H1 (cell line): ENCODE data around the gene CCDC24. TPM values are rescaled to one million over a fixed set of nuclear protein-coding genes. Genes with fewer than 3 reads are reported as not detected.

ENCODE experiments used
- CTCF ChIA-PET: fragments of 300-600 bp; sonication (Branson Sonifier 250); formaldehyde crosslinking; loops from one replicate; lab custom pipeline; 2021; ENCODE audit not compliant: partially characterized antibody; lab: Charles Lee
- POLR2A ChIA-PET: fragments of 300-600 bp; sonication (Branson Sonifier 250); formaldehyde crosslinking; loops from one replicate; lab custom pipeline; 2021; ENCODE audit warnings: inconsistent platforms; ENCODE audit not compliant: partially characterized antibody; lab: Charles Lee
- DNase-seq, 2 experiments: peaks; one replicate each; pipeline versions ENCODE4 v3.0.0 to v3.0.0-alpha.2; 2010 to 2022; ENCODE audit warnings: low spot score in 2 of 2, low read depth in 1 of 2, mixed read lengths in 1 of 2
- FAIRE-seq: peaks from 2 replicates; lab custom pipeline; 2011; peaks lifted over from hg19 to GRCh38; lab: Jason Lieb, UNC
- H2AFZ ChIP-seq: 2 replicates; pipeline ENCODE4 v1.8.1; 2012; ENCODE audit warnings: low read length, inconsistent platforms
- H2AK5ac ChIP-seq: 2 replicates; pipeline ENCODE4 v1.6.1; 2013; ENCODE audit warnings: low read depth, low read length
- H2BK120ac ChIP-seq: replicated peaks from 2 replicates; pipeline ENCODE3; 2013; ENCODE audit warnings: low read depth, low read length, inconsistent platforms
- H2BK12ac ChIP-seq: 2 replicates; pipeline ENCODE4 v1.6.1; 2013; ENCODE audit warnings: low read depth, low read length
- H2BK15ac ChIP-seq: 2 replicates; pipeline ENCODE4 v1.6.1; 2013; ENCODE audit warnings: low read length
- H2BK20ac ChIP-seq: 2 replicates; pipeline ENCODE4 v1.6.1; 2013; ENCODE audit warnings: low read length
- H2BK5ac ChIP-seq: 2 replicates; pipeline ENCODE4 v1.6.1; 2013; ENCODE audit warnings: low read depth, low read length
- H3K14ac ChIP-seq: 2 replicates; pipeline ENCODE4 v1.6.1; 2013; ENCODE audit warnings: inconsistent platforms; ENCODE audit not compliant: insufficient read length
- H3K18ac ChIP-seq: 2 replicates; pipeline ENCODE4 v1.6.1; 2013; ENCODE audit warnings: low read length; ENCODE audit errors: extremely low read depth
- H3K23ac ChIP-seq: 2 replicates; pipeline ENCODE4 v1.6.1; 2013; ENCODE audit warnings: inconsistent platforms; ENCODE audit not compliant: insufficient read length
- H3K23me2 ChIP-seq: 2 replicates; pipeline ENCODE4 v1.6.1; 2013; ENCODE audit warnings: low read depth, low read length
- H3K27ac ChIP-seq: 2 replicates; pipeline ENCODE4 v1.6.1; 2011; ENCODE audit warnings: low read depth, low read length, inconsistent platforms
- H3K27me3 ChIP-seq, 4 experiments: replicated peaks in 1 of 4; 1 replicate in 1 of 4; 2 replicates in 3 of 4; pipeline versions ENCODE4 v1.6.1 to v1.8.1; 2011 to 2013; ENCODE audit warnings: low read length in 3 of 4, mild to moderate bottlenecking in 3 of 4, inconsistent platforms in 2 of 4, mixed read lengths in 2 of 4, moderate library complexity in 1 of 4; ENCODE audit not compliant: control insufficient read depth in 3 of 4, insufficient read depth in 3 of 4; ENCODE audit errors: extremely low read depth in 1 of 4
- H3K36me3 ChIP-seq, 4 experiments: 2 replicates each; pipeline versions ENCODE4 v1.6.1 to v1.8.1; 2011 to 2013; ENCODE audit warnings: mild to moderate bottlenecking in 4 of 4, low read length in 3 of 4, moderate library complexity in 2 of 4, control low read depth in 1 of 4, inconsistent platforms in 1 of 4; ENCODE audit not compliant: insufficient read depth in 4 of 4, control insufficient read depth in 2 of 4
- H3K4ac ChIP-seq: replicated peaks from 2 replicates; pipeline ENCODE3; 2013; ENCODE audit warnings: low read length, low read depth, mixed read lengths, inconsistent platforms; ENCODE audit not compliant: insufficient read length
- H3K4me1 ChIP-seq, 4 experiments: replicated peaks in 1 of 4; 1 replicate in 1 of 4; 2 replicates in 3 of 4; pipeline versions ENCODE4 v1.6.1 to v1.8.1; 2011 to 2013; ENCODE audit warnings: low read length in 3 of 4, inconsistent platforms in 2 of 4, mixed read lengths in 1 of 4; ENCODE audit not compliant: insufficient read depth in 4 of 4, control insufficient read depth in 3 of 4
- H3K4me2 ChIP-seq, 2 experiments: 2 replicates each; pipeline versions ENCODE4 v1.6.1 to v1.8.1; 2011 to 2013; ENCODE audit warnings: low read depth in 2 of 2, low read length in 2 of 2, control low read depth in 1 of 2, inconsistent platforms in 1 of 2, mild to moderate bottlenecking in 1 of 2; ENCODE audit not compliant: insufficient read depth in 1 of 2
- H3K4me3 ChIP-seq, 4 experiments: fragments of 200-600, 300-600 bp in 1 of 4; sonication (generic), shearing (Covaris generic), sonication (Bioruptor Twin) in 1 of 4; 2 replicates each; pipeline versions ENCODE4 v1.5.1 to v1.8.1; 2011 to 2016; ENCODE audit warnings: low read length in 4 of 4, low read depth in 3 of 4, control low read depth in 2 of 4, inconsistent platforms in 2 of 4, mild to moderate bottlenecking in 2 of 4, mixed read lengths in 1 of 4, moderate library complexity in 1 of 4; ENCODE audit not compliant: insufficient read depth in 2 of 4; ENCODE audit errors: extremely low read depth in 1 of 4
- H3K56ac ChIP-seq: replicated peaks from 2 replicates; pipeline ENCODE3; 2013; ENCODE audit warnings: low read depth, mild to moderate bottlenecking, mixed read lengths, low read length, inconsistent platforms; ENCODE audit not compliant: insufficient read length
- H3K79me1 ChIP-seq: 2 replicates; pipeline ENCODE4 v1.6.1; 2013; ENCODE audit warnings: low read depth, low read length, control low read depth
- H3K79me2 ChIP-seq, 2 experiments: 2 replicates each; pipeline versions ENCODE4 v1.6.1 to v1.8.1; 2012 to 2013; ENCODE audit warnings: low read length in 2 of 2, mild to moderate bottlenecking in 2 of 2, inconsistent platforms in 1 of 2; ENCODE audit not compliant: insufficient read depth in 2 of 2, control insufficient read depth in 1 of 2
- H3K9ac ChIP-seq, 4 experiments: replicated peaks in 1 of 4; 1 replicate in 1 of 4; 2 replicates in 3 of 4; pipeline versions ENCODE4 v1.6.1 to v1.8.1; 2011 to 2013; ENCODE audit warnings: low read depth in 3 of 4, low read length in 3 of 4, control low read depth in 2 of 4, mild to moderate bottlenecking in 2 of 4, moderate library complexity in 2 of 4, inconsistent platforms in 1 of 4; ENCODE audit errors: extremely low read depth in 1 of 4
- H3K9me3 ChIP-seq, 2 experiments: 2 replicates each; pipeline versions ENCODE4 v1.6.1 to v1.8.1; 2012 to 2013; ENCODE audit warnings: mild to moderate bottlenecking in 2 of 2, moderate library complexity in 2 of 2, control low read depth in 1 of 2, inconsistent platforms in 1 of 2, low read depth in 1 of 2, low read length in 1 of 2, mixed read lengths in 1 of 2; ENCODE audit not compliant: insufficient read depth in 2 of 2
- H4K20me1 ChIP-seq, 2 experiments: replicated peaks in 1 of 2; 2 replicates each; pipeline versions ENCODE3 to v1.8.1; 2011 to 2013; ENCODE audit warnings: inconsistent platforms in 2 of 2, low read length in 2 of 2, mild to moderate bottlenecking in 1 of 2; ENCODE audit not compliant: insufficient read depth in 2 of 2, control insufficient read depth in 1 of 2
- H4K5ac ChIP-seq: 2 replicates; pipeline ENCODE4 v1.6.1; 2013; ENCODE audit warnings: low read length, low read depth, mixed read lengths, inconsistent platforms; ENCODE audit not compliant: insufficient read length
- H4K8ac ChIP-seq: 2 replicates; pipeline ENCODE4 v1.8.0; 2013; ENCODE audit warnings: mild to moderate bottlenecking, moderate library complexity, low read length, inconsistent platforms; ENCODE audit not compliant: insufficient read depth; ENCODE audit errors: extremely low read depth
- H4K91ac ChIP-seq: replicated peaks from 2 replicates; pipeline ENCODE3; 2013; ENCODE audit warnings: low read length, mixed read lengths, inconsistent platforms; ENCODE audit not compliant: insufficient read length
- ASH2L ChIP-seq: fragments of 200-600, 300-600 bp; sonication (generic); IDR thresholded peaks from one replicate; pipeline ENCODE4 v1.7.1; 2017; ENCODE audit warnings: low read length
- ATF2 ChIP-seq: IDR thresholded peaks from 2 replicates; pipeline ENCODE4 v1.6.1; 2012; ENCODE audit warnings: low read length, inconsistent platforms
- ATF3 ChIP-seq: IDR thresholded peaks from 2 replicates; pipeline ENCODE4 v1.6.1; 2011; ENCODE audit warnings: low read depth, mild to moderate bottlenecking, low read length; ENCODE audit not compliant: insufficient read depth
- BRCA1 ChIP-seq: IDR thresholded peaks from 2 replicates; pipeline ENCODE4 v1.6.1; 2012; ENCODE audit warnings: low read depth, low read length, improper control_type of control experiment
- EGR1 ChIP-seq: IDR thresholded peaks from 2 replicates; pipeline ENCODE4 v1.6.1; 2011; ENCODE audit warnings: low read depth, low read length, borderline replicate concordance
- EP300 ChIP-seq, 2 experiments: IDR thresholded peaks; 1 replicate in 1 of 2; 2 replicates in 1 of 2; pipeline ENCODE4 v1.6.1; 2011 to 2012; ENCODE audit warnings: low read depth in 2 of 2, low read length in 2 of 2, mild to moderate bottlenecking in 2 of 2, borderline replicate concordance in 1 of 2, inconsistent platforms in 1 of 2, moderate library complexity in 1 of 2
- GABPA ChIP-seq: IDR thresholded peaks from 2 replicates; pipeline ENCODE4 v1.6.1; 2011; ENCODE audit warnings: mild to moderate bottlenecking, low read length, moderate library complexity, borderline replicate concordance; ENCODE audit not compliant: insufficient read depth
- HDAC6 ChIP-seq: IDR thresholded peaks from one replicate; pipeline ENCODE4 v1.7.1; 2012; ENCODE audit warnings: low read depth, mild to moderate bottlenecking, inconsistent platforms, low read length, moderate library complexity
- POU5F1 ChIP-seq: IDR thresholded peaks from 2 replicates; pipeline ENCODE4 v1.6.1; 2011; ENCODE audit warnings: low read depth, mild to moderate bottlenecking, low read length, moderate library complexity
- USF2 ChIP-seq: IDR thresholded peaks from 2 replicates; pipeline ENCODE4 v1.6.1; 2011; ENCODE audit warnings: low read length, improper control_type of control experiment
- WGBS, 2 experiments: shearing (Covaris generic) in 1 of 2; methylation state at CpG; one replicate each; pipeline versions ENCODE4 v1.1.6 to v1.1.7; 2013 to 2015; ENCODE audit warnings: low lambda C conversion rate in 2 of 2, mixed read lengths in 2 of 2, inconsistent platforms in 1 of 2, low coverage in 1 of 2, missing lambda C conversion rate in 1 of 2; ENCODE audit not compliant: insufficient replicate concordance in 2 of 2, insufficient coverage in 1 of 2, insufficient read length in 1 of 2; ENCODE audit errors: extremely low coverage in 1 of 2, missing lambda C conversion rate in 1 of 2; 5-methylcytosine and 5-hydroxymethylcytosine counted together
- polyA plus RNA-seq, 7 experiments: library from polyadenylated mRNA; depleted of rRNA in 3 of 7; stranded (reverse) in 5 of 7; unstranded in 2 of 7; fragments of >200 nt in 5 of 7; fragments of 200-250 nt in 2 of 7; gene quantifications; 1 replicate in 5 of 7; 2 replicates in 1 of 7; 4 replicates in 1 of 7; pipeline versions ENCODE4 v1.2.1 to v1.2.3, GENCODE V29; 2011 to 2013; ENCODE audit warnings: missing spikeins in 2 of 7, mixed read lengths in 2 of 7
- total RNA-seq: library from RNA; stranded (reverse); fragmentation: NEBNext Ultra II Directional; extraction: Animal tissue kit (Norgen Biotek cat#: 25700); gene quantifications from 2 replicates; pipeline ENCODE4 v1.2.1, GENCODE V29; 2021

CCDC24 gene
- total and polyA plus RNA-seq, 2 of the 8 experiments (the other 6 are each of a cell fraction or from before 2014, with no cell fraction given): 11.2 to 11.4 TPM

GRCh38 chr1:44015206-44015605 lies 23.8 kb downstream of the CCDC24 start:
- no peak overlapping the region for H3K27ac ChIP-seq
- no peaks in the 10 kb centered on the region for H3K9me3 ChIP-seq
- no peak overlapping the region for H3K9ac ChIP-seq
- H2AK5ac ChIP-seq: no peak overlapping the region
- H3K79me2 ChIP-seq: no peaks in the 10 kb centered on the region
- no peak overlapping the region for H3K4ac ChIP-seq
- no peak overlapping the region for H3K14ac ChIP-seq
- no peak overlapping the region for H2BK12ac ChIP-seq
- H2BK20ac ChIP-seq: no peak overlapping the region
- no peaks in the 10 kb centered on the region; a peak in 3 of 8 replicates for H3K36me3 ChIP-seq
- no peak overlapping the region for H3K18ac ChIP-seq
- no peaks in the 10 kb centered on the region for H3K23me2 ChIP-seq
- no peaks in the 10 kb centered on the region for H3K27me3 ChIP-seq
- CTCF ChIA-PET: interaction anchor here (0.8 to 16.6 kb wide), 9 partner anchors 12 to 249 kb away, joined by 3 to 252 read pairs (median 5); partner anchors contain the start of gene SLC6A9
- no peak overlapping the region for H4K91ac ChIP-seq
- H4K5ac ChIP-seq: no peak overlapping the region
- no peak overlapping the region for H3K4me2 ChIP-seq
- H3K79me1 ChIP-seq: 0 out of 2 replicates have a peak, but pooled peaks cover 3% of the 10 kb centered on the region
- H3K23ac ChIP-seq: no peak overlapping the region
- no peak for FAIRE-seq
- no peak overlapping the region for H2AFZ ChIP-seq
- no peak overlapping the region for H3K56ac ChIP-seq
- no peak overlapping the region for H2BK5ac ChIP-seq
- POLR2A ChIA-PET: interaction anchor here (1.4 to 27.1 kb wide), 4 partner anchors 5 to 23 kb away, joined by 3 to 544 read pairs (median 278); partner anchors contain the start of gene SLC6A9
- no peak overlapping the region for H2BK120ac ChIP-seq
- no peak overlapping the region for H2BK15ac ChIP-seq
- WGBS, 2 experiments: 75% methylated on average over 3 of the region's 3 CpGs; no CpG with 5 or more reads in 1 of the 2 experiments
- H3K4me1 ChIP-seq: peaks cover 0 to 8% (median 4%) of the 10 kb centered on the region in 4 experiments; a peak in 5 of 7 replicates
- no peak for DNase-seq
- no peak overlapping the region for H3K4me3 ChIP-seq
- peaks cover 0 to 10% of the 10 kb centered on the region in 2 experiments for H4K20me1 ChIP-seq
- no peak overlapping the region for H4K8ac ChIP-seq
- TF ChIP-seq ATF2 (no peak), EP300 (IDR thresholded peaks at IDR 0.05; ENCODE audit: borderline replicate concordance in 1 of 2, low read depth in 2 of 2, low read length in 2 of 2) (no peak), EGR1 (no peak), BRCA1 (no peak), ATF3 (no peak), HDAC6 (no peak), ASH2L (no peak), GABPA (no peak), USF2 (no peak), POU5F1 (no peak)
